Hepatocyte (in vitro differentiated cells): ENCODE results near the gene BMPR1A. TPM values are rescaled to one million over a fixed set of nuclear protein-coding genes. Genes with fewer than 3 reads are reported as not detected.

Experiments used
- DNase-seq: peaks from one replicate; pipeline ENCODE4 v3.0.0-alpha.2; 2016; ENCODE audit warnings: low spot score
- H2AFZ ChIP-seq: fragments of 200-600 bp; sonication (generic); 2 replicates; pipeline ENCODE4 v1.6.0; 2016; ENCODE audit warnings: antibody characterized with exemption, mild to moderate bottlenecking
- H3K27ac ChIP-seq: fragments of 200-600 bp; sonication (generic); 2 replicates; pipeline ENCODE4 v1.5.1; 2016; ENCODE audit warnings: mild to moderate bottlenecking
- H3K27me3 ChIP-seq: fragments of 200-600 bp; sonication (generic); 2 replicates; pipeline ENCODE4 v1.6.1; 2016
- H3K36me3 ChIP-seq: fragments of 200-600 bp; sonication (generic); replicated peaks from 2 replicates; pipeline ENCODE4 v1.5.1; 2016; ENCODE audit warnings: low read depth; ENCODE audit not compliant: insufficient read depth
- H3K4me1 ChIP-seq: fragments of 200-600 bp; sonication (generic); 2 replicates; pipeline ENCODE4 v1.5.1; 2016; ENCODE audit warnings: mild to moderate bottlenecking, moderate library complexity; ENCODE audit not compliant: insufficient read depth
- H3K4me2 ChIP-seq: fragments of 200-600 bp; sonication (generic); 2 replicates; pipeline ENCODE4 v1.6.0; 2016
- H3K4me3 ChIP-seq: fragments of 200-600 bp; sonication (generic); 2 replicates; pipeline ENCODE4 v1.5.1; 2016; ENCODE audit warnings: mild to moderate bottlenecking
- H3K79me2 ChIP-seq: fragments of 200-600 bp; sonication (generic); 2 replicates; pipeline ENCODE4 v1.6.0; 2017; ENCODE audit warnings: mild to moderate bottlenecking
- H3K9me2 ChIP-seq: fragments of 200-600 bp; sonication (generic); replicated peaks from 2 replicates; pipeline ENCODE4 v1.6.0; 2017; ENCODE audit warnings: mild to moderate bottlenecking; ENCODE audit not compliant: insufficient read depth
- H3K9me3 ChIP-seq: fragments of 200-600 bp; sonication (generic); 2 replicates; pipeline ENCODE4 v1.5.1; 2016; ENCODE audit warnings: low read depth, mild to moderate bottlenecking
- H4K20me1 ChIP-seq: fragments of 200-600 bp; sonication (generic); 2 replicates; pipeline ENCODE4 v1.6.0; 2016; ENCODE audit warnings: mild to moderate bottlenecking; ENCODE audit not compliant: insufficient read depth, poor library complexity, severe bottlenecking
- EZH2 ChIP-seq: fragments of 200-600 bp; sonication (generic); IDR thresholded peaks from 2 replicates; pipeline ENCODE4 v1.6.1; 2016; ENCODE audit warnings: antibody characterized with exemption, mild to moderate bottlenecking, borderline replicate concordance
- EZH2phosphoT487 ChIP-seq: fragments of 200-600 bp; sonication (generic); IDR thresholded peaks from one replicate; pipeline ENCODE4 v1.6.1; 2018; ENCODE audit warnings: antibody characterized with exemption, mild to moderate bottlenecking, low read depth, moderate library complexity; ENCODE audit not compliant: unreplicated experiment, severe bottlenecking
- WGBS: methylation state at CpG from one replicate; pipeline ENCODE4 v1.1.6; 2016; ENCODE audit warnings: low lambda C conversion rate; ENCODE audit errors: missing lambda C conversion rate; 5-methylcytosine and 5-hydroxymethylcytosine counted together
- polyA plus RNA-seq: library from polyadenylated mRNA; unstranded; fragments of >200 nt; fragmentation: Nextera tagmentation; extraction: Ambion mirVana; gene quantifications from 2 replicates; pipeline ENCODE4 v1.2.1, GENCODE V29; 2016
- total RNA-seq: library from RNA; depleted of rRNA; stranded (reverse); fragments of >200 nt; gene quantifications from 2 replicates; pipeline ENCODE4 v1.2.3, GENCODE V29; 2014
- TF ChIP-seq, protein P1 (sequence below): fragments of 200-600 bp; sonication (generic); IDR thresholded peaks from 2 replicates; pipeline ENCODE4 v1.5.1; 2016; ENCODE audit warnings: antibody characterized with exemption, mild to moderate bottlenecking; ENCODE audit not compliant: poor library complexity

Gene BMPR1A
- total and polyA plus RNA-seq, 2 experiments from 2014 or later, result 25.1 to 58.0 TPM

DNA sequence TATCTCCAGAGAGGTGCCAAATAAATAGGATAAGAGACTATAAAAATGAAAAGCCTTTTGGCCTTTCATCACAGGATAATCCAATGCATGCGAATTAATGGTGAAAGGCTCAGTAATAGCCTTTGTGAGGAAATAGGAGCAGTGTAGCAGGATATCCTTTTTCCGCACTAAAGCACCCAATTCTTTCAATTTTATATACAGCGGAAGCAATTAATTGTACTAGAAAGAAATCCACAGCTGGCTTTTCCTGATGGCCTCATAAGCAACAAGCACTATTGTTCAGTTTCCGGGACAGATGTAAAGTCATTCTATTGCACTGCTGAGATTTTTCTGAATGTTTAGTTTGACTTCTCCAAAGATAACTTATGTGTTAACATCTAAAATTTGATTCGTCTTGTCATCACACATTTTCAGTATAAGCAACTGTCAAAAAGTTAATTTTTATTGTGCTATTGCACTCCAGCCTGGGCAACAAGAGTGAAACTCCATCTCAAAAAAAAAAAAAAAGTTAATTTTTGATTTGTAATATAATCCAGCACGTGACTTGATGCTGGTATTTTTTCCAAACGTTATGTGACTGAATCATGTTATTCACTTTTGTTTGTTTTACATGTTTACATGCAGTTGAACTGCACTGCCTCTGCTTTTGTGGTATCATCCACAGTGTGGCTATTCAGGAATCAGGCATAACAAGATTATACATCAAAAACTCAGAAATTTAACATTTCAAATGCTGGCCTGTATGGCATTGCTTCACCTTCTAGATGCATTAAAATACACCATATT is 8.4 kb upstream of the BMPR1A start:
- H3K27ac ChIP-seq, result no peak overlapping the region
- WGBS, result 62% methylated on average over 7 of the region's 7 CpGs
- H3K9me2 ChIP-seq, result no peaks in the 10 kb centered on the region
- H2AFZ ChIP-seq, result no peak overlapping the region
- no peaks in the 10 kb centered on the region for H3K79me2 ChIP-seq
- no peaks in the 10 kb centered on the region for H3K9me3 ChIP-seq
- H3K27me3 ChIP-seq, result no peaks in the 10 kb centered on the region
- TF ChIP-seq, protein P1, sequence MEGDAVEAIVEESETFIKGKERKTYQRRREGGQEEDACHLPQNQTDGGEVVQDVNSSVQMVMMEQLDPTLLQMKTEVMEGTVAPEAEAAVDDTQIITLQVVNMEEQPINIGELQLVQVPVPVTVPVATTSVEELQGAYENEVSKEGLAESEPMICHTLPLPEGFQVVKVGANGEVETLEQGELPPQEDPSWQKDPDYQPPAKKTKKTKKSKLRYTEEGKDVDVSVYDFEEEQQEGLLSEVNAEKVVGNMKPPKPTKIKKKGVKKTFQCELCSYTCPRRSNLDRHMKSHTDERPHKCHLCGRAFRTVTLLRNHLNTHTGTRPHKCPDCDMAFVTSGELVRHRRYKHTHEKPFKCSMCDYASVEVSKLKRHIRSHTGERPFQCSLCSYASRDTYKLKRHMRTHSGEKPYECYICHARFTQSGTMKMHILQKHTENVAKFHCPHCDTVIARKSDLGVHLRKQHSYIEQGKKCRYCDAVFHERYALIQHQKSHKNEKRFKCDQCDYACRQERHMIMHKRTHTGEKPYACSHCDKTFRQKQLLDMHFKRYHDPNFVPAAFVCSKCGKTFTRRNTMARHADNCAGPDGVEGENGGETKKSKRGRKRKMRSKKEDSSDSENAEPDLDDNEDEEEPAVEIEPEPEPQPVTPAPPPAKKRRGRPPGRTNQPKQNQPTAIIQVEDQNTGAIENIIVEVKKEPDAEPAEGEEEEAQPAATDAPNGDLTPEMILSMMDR, result no peak
- TF ChIP-seq EZH2, result no peak
- TF ChIP-seq EZH2phosphoT487, result no peak
- no peak overlapping the region for H3K4me2 ChIP-seq
- H3K36me3 ChIP-seq, result no peaks in the 10 kb centered on the region
- H4K20me1 ChIP-seq, result no peaks in the 10 kb centered on the region
- H3K4me1 ChIP-seq, result peaks cover 6% of the 10 kb centered on the region
- H3K4me3 ChIP-seq, result no peak overlapping the region
- DNase-seq, result no peak

GRCh38 chr10:86749854-86750253 is 6.6 kb upstream of the BMPR1A start:
- no peaks in the 10 kb centered on the region for H3K27me3 ChIP-seq
- no peak for DNase-seq
- TF ChIP-seq EZH2phosphoT487 (no peak), EZH2 (no peak)
- TF ChIP-seq, protein P1, result no peak

DNA sequence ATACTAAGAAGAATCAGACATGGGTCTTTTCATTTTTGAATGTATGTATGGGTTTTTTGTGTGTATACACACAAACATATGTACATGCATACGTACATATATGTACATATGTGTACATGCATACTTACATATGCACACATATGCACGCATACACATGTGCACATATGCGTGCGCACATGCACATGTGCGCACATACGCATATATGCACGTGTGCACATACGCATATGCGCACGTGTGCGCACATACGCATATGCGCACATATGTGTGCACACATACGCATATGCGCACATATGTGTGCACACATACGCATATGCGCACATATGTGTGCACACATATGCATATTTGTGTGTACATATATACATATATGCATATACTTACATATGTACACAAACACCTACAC is 4.9 kb upstream of the BMPR1A start:
- Histone ChIP-seq H4K20me1 (no peaks in the 10 kb centered on the region), H3K4me3 (no peak overlapping the region), H3K79me2 (peaks cover 22% of the 10 kb centered on the region), H3K9me2 (no peaks in the 10 kb centered on the region), H3K27me3 (no peaks in the 10 kb centered on the region), H3K27ac (no peak overlapping the region), H3K36me3 (no peaks in the 10 kb centered on the region), H2AFZ (no peak overlapping the region), H3K9me3 (no peaks in the 10 kb centered on the region), H3K4me1 (peaks cover 17% of the 10 kb centered on the region), H3K4me2 (no peak overlapping the region)
- DNase-seq, result no peak
- TF ChIP-seq EZH2 (no peak), EZH2phosphoT487 (no peak)
- TF ChIP-seq, protein P1, result no peak
- WGBS, result 38% methylated on average over 6 of the region's 17 CpGs

More at GRCh38 chr10:86749854-86750253, 6.6 kb upstream of the BMPR1A start:
- Histone ChIP-seq H3K9me3 (no peaks in the 10 kb centered on the region), H3K4me1 (peaks cover 12% of the 10 kb centered on the region), H3K79me2 (peaks cover 17% of the 10 kb centered on the region), H3K27ac (no peak overlapping the region), H3K4me2 (no peak overlapping the region), H2AFZ (no peak overlapping the region), H4K20me1 (no peaks in the 10 kb centered on the region), H3K36me3 (no peaks in the 10 kb centered on the region), H3K9me2 (no peaks in the 10 kb centered on the region), H3K4me3 (no peak overlapping the region)
- 96% methylated on average over 9 of the region's 9 CpGs for WGBS
